Keratinocyte (primary cell): ENCODE data around the gene TBL1XR1.

ENCODE experiments used
- EZH2 ChIP-seq: IDR thresholded peaks from one replicate; pipeline ENCODE4 v1.6.1; 2012; ENCODE audit warnings: inconsistent platforms, mild to moderate bottlenecking, low read length, moderate library complexity
- TF ChIP-seq, protein P1 (sequence below), 3 experiments: IDR thresholded peaks in 1 of 3; conservative IDR thresholded peaks in 1 of 3; optimal IDR thresholded peaks in 1 of 3; 2 replicates in 2 of 3; 3 replicates in 1 of 3; pipeline versions ENCODE3 to v1.5.1; 2011; ENCODE audit warnings: low read length in 3 of 3, mild to moderate bottlenecking in 3 of 3, moderate library complexity in 2 of 3, control low read depth in 1 of 3, inconsistent platforms in 1 of 3; ENCODE audit not compliant: insufficient read depth in 2 of 3; ENCODE audit errors: extremely low read depth in 1 of 3

DNA sequence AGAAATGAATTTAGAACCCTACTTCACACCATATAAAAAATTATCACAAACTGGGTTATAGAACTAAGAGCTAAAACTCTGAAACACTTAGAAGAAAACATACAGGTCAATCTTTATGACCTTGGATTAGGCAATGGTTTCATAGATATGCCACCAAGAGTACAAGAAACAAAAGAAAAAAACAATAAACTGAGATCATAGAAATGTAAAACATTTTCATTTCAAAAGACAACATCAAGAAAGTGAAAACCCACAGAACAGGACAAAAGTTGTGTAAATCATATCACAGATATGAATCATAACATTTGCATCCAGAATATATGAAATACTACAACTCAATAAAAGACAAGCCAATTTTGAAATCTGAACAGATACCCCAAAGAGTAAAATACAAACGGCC lies 72.4 kb downstream of the TBL1XR1 start:
- TF ChIP-seq, protein P1, sequence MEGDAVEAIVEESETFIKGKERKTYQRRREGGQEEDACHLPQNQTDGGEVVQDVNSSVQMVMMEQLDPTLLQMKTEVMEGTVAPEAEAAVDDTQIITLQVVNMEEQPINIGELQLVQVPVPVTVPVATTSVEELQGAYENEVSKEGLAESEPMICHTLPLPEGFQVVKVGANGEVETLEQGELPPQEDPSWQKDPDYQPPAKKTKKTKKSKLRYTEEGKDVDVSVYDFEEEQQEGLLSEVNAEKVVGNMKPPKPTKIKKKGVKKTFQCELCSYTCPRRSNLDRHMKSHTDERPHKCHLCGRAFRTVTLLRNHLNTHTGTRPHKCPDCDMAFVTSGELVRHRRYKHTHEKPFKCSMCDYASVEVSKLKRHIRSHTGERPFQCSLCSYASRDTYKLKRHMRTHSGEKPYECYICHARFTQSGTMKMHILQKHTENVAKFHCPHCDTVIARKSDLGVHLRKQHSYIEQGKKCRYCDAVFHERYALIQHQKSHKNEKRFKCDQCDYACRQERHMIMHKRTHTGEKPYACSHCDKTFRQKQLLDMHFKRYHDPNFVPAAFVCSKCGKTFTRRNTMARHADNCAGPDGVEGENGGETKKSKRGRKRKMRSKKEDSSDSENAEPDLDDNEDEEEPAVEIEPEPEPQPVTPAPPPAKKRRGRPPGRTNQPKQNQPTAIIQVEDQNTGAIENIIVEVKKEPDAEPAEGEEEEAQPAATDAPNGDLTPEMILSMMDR (optimal IDR thresholded peaks at IDR 0.05 in 1 of 3, IDR thresholded peaks at IDR 0.05 in 1 of 3, conservative IDR thresholded peaks at IDR 0.05 in 1 of 3; ENCODE audit: extremely low read depth in 1 of 3, insufficient read depth in 2 of 3, low read length in 3 of 3) = no peak
- TF ChIP-seq EZH2 = no peak
